Hepatocyte (in vitro differentiated cells): ENCODE results near the gene IPPK.

Experiments
- EZH2 ChIP-seq: fragments of 200-600 bp; sonication (generic); IDR thresholded peaks from 2 replicates; pipeline ENCODE4 v1.6.1; 2016; ENCODE audit warnings: antibody characterized with exemption, mild to moderate bottlenecking, borderline replicate concordance
- TF ChIP-seq, protein P1 (sequence below): fragments of 200-600 bp; sonication (generic); IDR thresholded peaks from 2 replicates; pipeline ENCODE4 v1.5.1; 2016; ENCODE audit warnings: antibody characterized with exemption, mild to moderate bottlenecking; ENCODE audit not compliant: poor library complexity

DNA sequence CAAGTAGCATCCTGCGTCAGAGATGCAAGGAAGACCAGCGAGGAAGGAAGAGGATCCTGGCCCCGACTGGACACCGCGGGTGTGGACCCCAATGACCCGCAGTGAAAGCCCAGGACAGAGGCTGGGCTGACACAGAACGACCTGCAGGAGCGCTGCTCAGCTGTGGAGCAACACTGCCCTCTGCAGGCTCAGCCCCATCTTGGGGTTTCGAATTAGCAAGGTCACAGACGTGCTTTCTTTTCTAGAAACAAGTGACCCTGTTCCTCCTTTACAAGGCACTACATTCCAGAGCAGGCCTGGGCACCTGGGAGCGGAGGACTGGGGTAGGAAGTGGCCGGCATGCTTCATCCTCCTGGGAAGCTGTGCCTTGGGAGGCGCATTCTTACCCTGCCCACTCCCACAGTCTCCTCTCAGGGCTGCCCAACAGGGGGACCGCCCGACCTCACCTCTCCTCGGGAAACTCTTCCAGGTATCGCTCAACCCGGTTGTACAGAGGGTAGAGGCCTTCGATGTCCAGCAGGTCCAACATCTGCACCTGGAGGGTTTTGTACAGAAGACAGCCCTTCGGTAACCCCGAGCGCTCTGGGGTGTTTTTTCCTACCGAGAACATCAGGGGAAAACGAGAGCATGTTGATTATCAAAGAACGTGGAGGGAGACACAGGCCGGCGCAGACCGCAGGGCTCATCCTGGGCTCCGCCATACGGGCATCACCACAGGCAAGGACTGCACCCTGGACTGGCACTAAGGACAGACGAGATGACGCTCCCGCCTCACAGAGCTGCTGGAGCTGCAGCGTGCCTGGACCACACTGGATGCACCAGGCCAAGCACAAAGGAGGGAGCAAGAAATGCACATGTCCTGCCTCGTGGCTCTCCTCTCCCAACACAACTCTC lies 35.0 kb downstream of the IPPK start:
- TF ChIP-seq, protein P1, sequence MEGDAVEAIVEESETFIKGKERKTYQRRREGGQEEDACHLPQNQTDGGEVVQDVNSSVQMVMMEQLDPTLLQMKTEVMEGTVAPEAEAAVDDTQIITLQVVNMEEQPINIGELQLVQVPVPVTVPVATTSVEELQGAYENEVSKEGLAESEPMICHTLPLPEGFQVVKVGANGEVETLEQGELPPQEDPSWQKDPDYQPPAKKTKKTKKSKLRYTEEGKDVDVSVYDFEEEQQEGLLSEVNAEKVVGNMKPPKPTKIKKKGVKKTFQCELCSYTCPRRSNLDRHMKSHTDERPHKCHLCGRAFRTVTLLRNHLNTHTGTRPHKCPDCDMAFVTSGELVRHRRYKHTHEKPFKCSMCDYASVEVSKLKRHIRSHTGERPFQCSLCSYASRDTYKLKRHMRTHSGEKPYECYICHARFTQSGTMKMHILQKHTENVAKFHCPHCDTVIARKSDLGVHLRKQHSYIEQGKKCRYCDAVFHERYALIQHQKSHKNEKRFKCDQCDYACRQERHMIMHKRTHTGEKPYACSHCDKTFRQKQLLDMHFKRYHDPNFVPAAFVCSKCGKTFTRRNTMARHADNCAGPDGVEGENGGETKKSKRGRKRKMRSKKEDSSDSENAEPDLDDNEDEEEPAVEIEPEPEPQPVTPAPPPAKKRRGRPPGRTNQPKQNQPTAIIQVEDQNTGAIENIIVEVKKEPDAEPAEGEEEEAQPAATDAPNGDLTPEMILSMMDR = peak; percentile 96
- TF ChIP-seq EZH2 = no peak
